Endothelial cell of umbilical vein (primary cell): ENCODE measurements around the gene ACTN1. TPM values are rescaled to one million over a fixed set of nuclear protein-coding genes. Genes with fewer than 3 reads are reported as not detected.

Source experiments
- BruUV-seq: library from RNA; stranded (reverse); fragments of 400-500 nt; replicated peaks from 2 replicates; lab custom pipeline; 2021; lab: Mats Ljungman, UMichigan
- CTCF ChIA-PET: fragments of 300-600, 350-600 bp; sonication (Branson Sonifier 250); formaldehyde crosslinking; loops from one replicate; lab custom pipeline; 2021; ENCODE audit warnings: antibody characterized with exemption, inconsistent platforms; lab: Charles Lee
- POLR2A ChIA-PET: fragments of 300-600, 350-600 bp; sonication (Branson Sonifier 250); formaldehyde crosslinking; loops from one replicate; lab custom pipeline; 2021; ENCODE audit warnings: antibody characterized with exemption, inconsistent platforms; lab: Charles Lee
- DNase-seq: peaks from one replicate; pipeline ENCODE4 v3.0.0-alpha.2; 2011; ENCODE audit warnings: low read depth, low spot score
- FAIRE-seq: peaks from 2 replicates; lab custom pipeline; 2011; peaks lifted over from hg19 to GRCh38; lab: Jason Lieb, UNC
- H2AFZ ChIP-seq: 2 replicates; pipeline ENCODE4 v1.6.0; 2012; ENCODE audit warnings: low read depth, low read length, control low read depth, inconsistent platforms
- H3K27ac ChIP-seq: 2 replicates; pipeline ENCODE4 v1.5.1; 2011; ENCODE audit warnings: low read depth, mild to moderate bottlenecking, control low read depth, low read length, moderate library complexity; ENCODE audit not compliant: insufficient read depth
- H3K27me3 ChIP-seq, 2 experiments: 2 replicates each; pipeline versions ENCODE4 v1.6.0 to v1.6.1; 2011; ENCODE audit warnings: low read length in 2 of 2, mixed read lengths in 1 of 2; ENCODE audit not compliant: control insufficient read depth in 2 of 2, insufficient read depth in 2 of 2
- H3K36me3 ChIP-seq, 2 experiments: 2 replicates in 1 of 2; 3 replicates in 1 of 2; pipeline ENCODE4 v1.5.1; 2011; ENCODE audit warnings: low read length in 2 of 2, mild to moderate bottlenecking in 1 of 2, moderate library complexity in 1 of 2; ENCODE audit not compliant: control insufficient read depth in 2 of 2, insufficient read depth in 2 of 2; ENCODE audit errors: extremely low read depth in 1 of 2
- H3K4me1 ChIP-seq: 3 replicates; pipeline ENCODE4 v1.5.1; 2011; ENCODE audit warnings: mild to moderate bottlenecking, low read length; ENCODE audit not compliant: control insufficient read depth, insufficient read depth; ENCODE audit errors: extremely low read depth
- H3K4me2 ChIP-seq: 2 replicates; pipeline ENCODE4 v1.6.1; 2011; ENCODE audit warnings: low read length, control low read depth, mixed read lengths; ENCODE audit not compliant: insufficient read depth
- H3K4me3 ChIP-seq, 3 experiments: fragments of 200-600 bp in 1 of 3; sonication (generic), shearing (Covaris generic) in 1 of 3; replicated peaks in 1 of 3; 2 replicates each; pipeline ENCODE4 v1.5.1; 2011 to 2016; ENCODE audit warnings: control low read depth in 3 of 3, low read length in 3 of 3, mild to moderate bottlenecking in 2 of 3, inconsistent platforms in 1 of 3, low read depth in 1 of 3, moderate library complexity in 1 of 3; ENCODE audit not compliant: insufficient read depth in 1 of 3
- H3K79me2 ChIP-seq: 2 replicates; pipeline ENCODE4 v1.6.0; 2012; ENCODE audit warnings: low read length, inconsistent platforms; ENCODE audit not compliant: control insufficient read depth, insufficient read depth
- H3K9ac ChIP-seq: replicated peaks from 2 replicates; pipeline ENCODE3; 2011; ENCODE audit warnings: low read length, control low read depth; ENCODE audit not compliant: insufficient read depth; ENCODE audit errors: extremely low read depth
- H3K9me1 ChIP-seq: replicated peaks from 3 replicates; pipeline ENCODE4 v1.6.0; 2011; ENCODE audit warnings: mild to moderate bottlenecking, low read length; ENCODE audit not compliant: control insufficient read depth, insufficient read depth; ENCODE audit errors: extremely low read depth
- H3K9me3 ChIP-seq: replicated peaks from 2 replicates; pipeline ENCODE4 v1.5.1; 2012; ENCODE audit warnings: low read length, inconsistent platforms; ENCODE audit not compliant: control insufficient read depth, insufficient read depth
- H4K20me1 ChIP-seq: replicated peaks from 2 replicates; pipeline ENCODE3; 2011; ENCODE audit warnings: mild to moderate bottlenecking, low read length; ENCODE audit not compliant: control insufficient read depth, insufficient read depth; ENCODE audit errors: extremely low read depth
- CTCF ChIP-seq, 2 donors: IDR thresholded peaks; 1 replicate in 1 of 2; 2 replicates in 1 of 2; pipeline ENCODE4 v1.5.1; 2011; ENCODE audit warnings: low read length in 2 of 2, mild to moderate bottlenecking in 2 of 2, moderate library complexity in 2 of 2, control low read depth in 1 of 2, inconsistent platforms in 1 of 2, low read depth in 1 of 2; ENCODE audit not compliant: insufficient read depth in 1 of 2; ENCODE audit errors: extremely low read depth in 1 of 2
- EZH2 ChIP-seq: IDR thresholded peaks from 2 replicates; pipeline ENCODE4 v1.6.1; 2012; ENCODE audit warnings: borderline replicate concordance, low read depth, mild to moderate bottlenecking, moderate library complexity, low read length, inconsistent platforms; ENCODE audit not compliant: severe bottlenecking
- FOS ChIP-seq: IDR thresholded peaks from 2 replicates; pipeline ENCODE4 v1.6.1; 2011; ENCODE audit warnings: mild to moderate bottlenecking, low read length, moderate library complexity, borderline replicate concordance; ENCODE audit not compliant: insufficient read depth
- JUN ChIP-seq: IDR thresholded peaks from 2 replicates; pipeline ENCODE4 v1.6.1; 2011; ENCODE audit warnings: borderline replicate concordance, low read depth; ENCODE audit not compliant: insufficient read length, insufficient read depth
- POLR2A ChIP-seq: IDR thresholded peaks from 2 replicates; pipeline ENCODE4 v1.6.1; 2012; ENCODE audit warnings: low read depth, mild to moderate bottlenecking, control low read depth, low read length
- POLR2AphosphoS5 ChIP-seq: IDR thresholded peaks from 2 replicates; pipeline ENCODE4 v1.6.1; 2012; ENCODE audit warnings: low read depth, mild to moderate bottlenecking, control low read depth, low read length, moderate library complexity; ENCODE audit not compliant: insufficient read depth
- dilution Hi-C: fragments of 300-500 bp; cut with MboI; formaldehyde crosslinking; loops from one replicate; pipeline ENCODE4 v1.15.0; 2019; ENCODE audit warnings: low sequenced_read_pairs; ENCODE audit not compliant: extremely low pct_ligation_motif_present
- intact Hi-C: fragments of 100-400 bp; cut with micrococcal nuclease; formaldehyde crosslinking; loops from one replicate; pipeline ENCODE4 v1.10.0; 2022
- polyA plus RNA-seq, 4 experiments: library from polyadenylated mRNA; depleted of rRNA in 3 of 4; stranded (reverse) in 3 of 4; unstranded in 1 of 4; fragments of >200 nt; gene quantifications; 2 replicates each; pipeline versions ENCODE4 v1.2.1 to v1.2.3, GENCODE V29; 2011 to 2012; ENCODE audit warnings: missing spikeins in 1 of 4
- total RNA-seq: library from RNA; stranded (reverse); gene quantifications from 2 replicates; pipeline ENCODE4 v1.2.3, GENCODE V29; 2021

The ACTN1 gene
- total and polyA plus RNA-seq, 2 donors (not counting 3 experiments of a cell fraction or from before 2014, with no cell fraction given), result 442 to 463 TPM

GRCh38 chr14:68896132-68896531 is 83.0 kb downstream of the ACTN1 start:
- Histone ChIP-seq H3K4me3 (no peak overlapping the region), H3K4me2 (no peak overlapping the region), H3K79me2 (peaks cover 6% of the 10 kb centered on the region), H3K36me3 (peaks cover 32 to 58% of the 10 kb centered on the region in 2 experiments), H3K9ac (no peak overlapping the region), H4K20me1 (no peaks in the 10 kb centered on the region), H3K27ac (no peak overlapping the region), H3K9me1 (no peaks in the 10 kb centered on the region), H3K9me3 (no peaks in the 10 kb centered on the region), H2AFZ (no peak overlapping the region), H3K27me3 (no peaks in the 10 kb centered on the region), H3K4me1 (peaks cover 23% of the 10 kb centered on the region)
- dilution Hi-C loops (no loop called here), intact Hi-C loops (no loop called here)
- DNase-seq (peak; percentile 21), FAIRE-seq (no peak)
- POLR2A ChIA-PET, result no interaction called here
- TF ChIP-seq CTCF (IDR thresholded peaks at IDR 0.05; ENCODE audit: extremely low read depth in 1 of 2, insufficient read depth in 1 of 2, low read depth in 1 of 2, low read length in 2 of 2) (peak; percentile 23 to 42), POLR2A (no peak)
- no TSS peak for BruUV-seq
- CTCF ChIA-PET, result interaction anchor here (0.9 to 1.5 kb wide), 3 partner anchors 12 to 212 kb away, joined by 3 to 4 read pairs (median 4); no protein-coding TSS in a partner anchor

- Histone ChIP-seq H3K9me1 (no peaks in the 10 kb centered on the region), H3K4me1 (peaks cover 23% of the 10 kb centered on the region), H3K36me3 (peaks cover 36 to 60% of the 10 kb centered on the region in 2 experiments), H4K20me1 (no peaks in the 10 kb centered on the region), H3K4me3 (no peak overlapping the region), H3K9ac (no peak overlapping the region), H3K27me3 (no peaks in the 10 kb centered on the region), H3K9me3 (no peaks in the 10 kb centered on the region), H3K4me2 (peak overlapping the region; percentile 3), H2AFZ (no peak overlapping the region), H3K79me2 (peaks cover 6% of the 10 kb centered on the region), H3K27ac (peak overlapping the region; percentile 75)
- POLR2A ChIA-PET, result no interaction called here
- FAIRE-seq, result peak; percentile 98
- intact Hi-C loops (no loop called here), dilution Hi-C loops (no loop called here)
- peak; percentile 72 for TF ChIP-seq JUN
- TF ChIP-seq EZH2, result no peak
- TF ChIP-seq POLR2AphosphoS5, result peak; percentile 36
- TF ChIP-seq FOS, result peak; percentile 48
- peak; percentile 83 for DNase-seq
- TSS peak; percentile 63 for BruUV-seq
- CTCF ChIA-PET, result interaction anchor here (0.6 to 1.5 kb wide), 7 partner anchors 11 to 830 kb away, joined by 3 to 5 read pairs (median 4); no protein-coding TSS in a partner anchor
Observed at GRCh38 chr14:68894802-68895703, 84.0 kb downstream of the ACTN1 start.
